Measurements from ENCODE around the gene DCTD.

DCTD gene

GRCh38 chr4:182893047-182893446, 24.1 kb downstream of the DCTD start:
- no peak for DNase-seq (ENCODE audit: low read depth in 2 of 2)

DNA sequence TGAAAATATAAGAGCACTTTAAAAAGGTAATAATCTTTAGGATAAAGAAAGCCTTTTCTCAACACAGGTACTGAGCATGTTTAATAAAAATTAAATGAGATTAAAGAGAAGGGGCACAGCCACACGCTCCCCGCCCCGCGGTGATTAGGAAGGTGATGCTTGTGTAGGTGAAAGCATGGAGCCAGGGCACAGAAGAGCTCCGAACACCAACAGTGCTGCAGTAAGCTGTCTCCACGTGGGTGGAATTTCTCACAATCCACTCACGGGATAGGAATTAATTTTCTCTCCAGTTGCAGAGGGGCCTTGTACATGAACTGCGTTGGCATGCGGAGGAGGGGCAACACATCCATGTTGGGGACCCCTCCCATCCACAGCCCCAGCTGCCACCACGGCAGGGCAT, 27.0 kb downstream of the DCTD start:
- no peak for DNase-seq (ENCODE audit: low read depth in 2 of 2)

DNA sequence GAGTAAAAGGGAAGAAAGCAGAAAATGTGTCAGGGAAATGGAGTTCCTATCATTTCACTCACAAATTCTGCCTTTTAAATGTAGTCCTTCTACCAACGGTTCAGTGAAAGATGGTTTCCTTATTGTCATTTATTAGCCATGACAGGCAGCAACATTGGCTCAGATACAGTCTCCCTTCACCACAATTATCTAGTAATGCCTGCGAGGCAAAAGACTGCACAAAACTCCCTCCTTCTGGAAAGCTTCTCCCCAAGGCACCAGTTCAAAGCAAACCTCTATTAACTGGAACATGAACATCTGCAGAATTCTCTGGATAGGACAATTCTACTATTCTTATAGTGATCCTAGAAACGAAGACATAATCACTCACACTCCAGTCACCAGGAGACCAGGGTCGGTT, 28.3 kb downstream of the DCTD start:
- no peak for DNase-seq (ENCODE audit: low read depth in 2 of 2)

- DNase-seq (ENCODE audit: low read depth in 2 of 2): no peak
Observed at GRCh38 chr4:182886768-182887167, 30.4 kb downstream of the DCTD start.

GRCh38 chr4:182886205-182886604, 31.0 kb downstream of the DCTD start:
- no peak for DNase-seq (ENCODE audit: low read depth in 2 of 2)

DNA sequence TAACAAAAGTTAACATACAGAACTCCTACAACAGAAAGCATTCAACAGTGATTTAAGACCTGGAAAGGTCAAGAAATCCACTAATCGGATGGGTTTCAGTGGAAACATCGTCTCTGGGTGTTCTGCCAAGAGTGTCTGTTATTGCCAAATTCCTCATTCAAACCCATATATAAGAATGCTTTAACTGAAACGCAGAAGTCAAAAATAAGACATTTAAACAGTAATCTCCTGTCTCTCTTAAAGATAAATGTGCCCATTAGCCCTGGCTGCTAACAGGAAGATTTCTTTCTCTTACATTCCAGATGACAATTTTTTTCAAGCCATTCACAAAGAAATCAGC, 31.5 kb downstream of the DCTD start:
- no peak for DNase-seq (ENCODE audit: low read depth in 2 of 2)

- DNase-seq (ENCODE audit: low read depth in 2 of 2): no peak
Observed at GRCh38 chr4:182885022-182885737, 32.0 kb downstream of the DCTD start.

DNA sequence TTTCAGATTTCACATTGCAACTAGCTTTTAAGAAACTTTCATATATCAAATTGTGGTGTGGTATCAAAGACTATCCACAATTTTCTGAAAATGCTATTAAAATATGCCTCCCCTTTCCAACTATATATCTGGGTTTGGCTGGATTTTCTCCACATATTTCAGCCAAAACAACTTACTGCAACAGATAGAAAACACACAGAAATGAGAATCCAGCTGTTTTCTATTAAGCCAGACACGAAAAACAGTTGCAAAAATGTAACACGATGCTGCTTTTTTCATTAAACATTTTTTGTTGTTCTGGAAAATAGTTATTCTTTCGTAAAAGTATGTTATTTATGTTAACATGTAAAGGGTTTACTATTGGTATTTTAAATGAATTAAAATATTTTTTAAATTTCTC, 33.1 kb downstream of the DCTD start:
- DNase-seq (ENCODE audit: low read depth in 2 of 2): no peak

- DNase-seq (ENCODE audit: low read depth in 2 of 2): no peak
Observed at GRCh38 chr4:182883351-182883750, 33.8 kb downstream of the DCTD start.

GRCh38 chr4:182881914-182882313, 35.3 kb downstream of the DCTD start:
- no peak for DNase-seq (ENCODE audit: low read depth in 2 of 2)

DNA sequence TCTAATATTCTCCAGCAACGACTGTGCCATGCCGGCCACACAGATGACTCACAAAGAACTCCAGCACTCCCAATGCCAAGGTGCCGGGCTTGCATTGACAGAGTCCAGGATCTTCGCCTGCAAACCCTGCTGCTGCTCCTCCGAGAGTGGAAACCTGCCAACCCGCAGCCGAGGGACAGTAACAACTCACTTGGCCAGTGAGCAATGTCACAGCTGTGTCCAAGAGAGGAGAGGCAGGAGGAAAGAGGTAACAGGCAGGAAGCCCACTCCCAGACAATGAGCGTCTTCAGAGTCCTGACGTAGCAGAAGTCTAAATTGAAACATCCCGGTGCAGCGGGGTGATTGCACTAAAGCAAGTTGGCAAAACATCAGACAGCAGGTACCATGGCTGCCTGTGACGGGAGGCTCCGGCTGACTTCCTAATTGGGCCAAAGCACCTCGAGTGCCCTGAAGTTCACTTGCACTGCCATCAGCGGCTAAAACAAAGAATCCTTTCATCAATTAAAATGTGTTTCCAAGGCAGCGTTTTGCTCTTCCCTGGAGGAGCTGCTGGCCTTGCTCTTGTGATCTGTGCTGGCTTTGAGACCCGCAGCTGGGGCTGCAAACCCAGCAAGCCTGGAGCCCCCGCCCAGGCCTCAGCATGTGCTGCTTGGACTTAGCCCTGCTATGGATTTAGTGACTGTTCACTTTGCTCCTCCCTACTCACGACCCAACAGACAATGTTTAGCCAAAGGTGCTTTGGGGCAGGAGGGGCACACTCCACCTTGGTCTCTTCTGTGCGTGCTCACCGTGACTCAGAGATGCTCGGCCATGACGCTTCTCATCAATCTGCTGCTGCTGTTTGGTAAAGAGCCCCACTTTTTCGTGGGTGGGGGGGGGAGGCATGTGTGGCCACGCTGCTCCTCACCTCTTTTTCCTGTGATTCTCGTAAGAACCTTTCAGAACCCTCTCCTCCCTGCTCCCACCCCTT, 36.5 kb downstream of the DCTD start:
- no peak for DNase-seq (ENCODE audit: low read depth in 2 of 2)

DNA sequence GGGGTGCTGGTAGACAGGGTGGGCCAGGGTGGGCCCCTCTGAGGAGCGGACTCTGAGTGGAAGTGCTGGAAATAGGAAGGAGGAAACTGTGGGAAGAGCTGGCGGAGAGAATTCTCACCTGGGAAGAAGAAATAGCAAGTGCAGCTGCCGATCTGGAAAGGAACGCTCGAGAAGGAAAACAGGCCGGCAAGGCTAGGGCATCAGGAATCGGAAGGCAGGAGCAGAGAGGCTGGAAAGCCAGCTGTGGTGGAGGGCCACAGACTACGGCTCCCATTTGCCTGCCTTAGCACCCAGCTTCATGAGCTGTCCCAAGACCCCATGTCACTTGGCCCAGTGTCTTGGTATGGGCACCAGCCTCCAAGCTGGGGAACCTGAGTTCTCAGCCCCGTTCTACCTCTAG, 37.3 kb downstream of the DCTD start:
- DNase-seq (ENCODE audit: low read depth in 2 of 2): no peak

DNA sequence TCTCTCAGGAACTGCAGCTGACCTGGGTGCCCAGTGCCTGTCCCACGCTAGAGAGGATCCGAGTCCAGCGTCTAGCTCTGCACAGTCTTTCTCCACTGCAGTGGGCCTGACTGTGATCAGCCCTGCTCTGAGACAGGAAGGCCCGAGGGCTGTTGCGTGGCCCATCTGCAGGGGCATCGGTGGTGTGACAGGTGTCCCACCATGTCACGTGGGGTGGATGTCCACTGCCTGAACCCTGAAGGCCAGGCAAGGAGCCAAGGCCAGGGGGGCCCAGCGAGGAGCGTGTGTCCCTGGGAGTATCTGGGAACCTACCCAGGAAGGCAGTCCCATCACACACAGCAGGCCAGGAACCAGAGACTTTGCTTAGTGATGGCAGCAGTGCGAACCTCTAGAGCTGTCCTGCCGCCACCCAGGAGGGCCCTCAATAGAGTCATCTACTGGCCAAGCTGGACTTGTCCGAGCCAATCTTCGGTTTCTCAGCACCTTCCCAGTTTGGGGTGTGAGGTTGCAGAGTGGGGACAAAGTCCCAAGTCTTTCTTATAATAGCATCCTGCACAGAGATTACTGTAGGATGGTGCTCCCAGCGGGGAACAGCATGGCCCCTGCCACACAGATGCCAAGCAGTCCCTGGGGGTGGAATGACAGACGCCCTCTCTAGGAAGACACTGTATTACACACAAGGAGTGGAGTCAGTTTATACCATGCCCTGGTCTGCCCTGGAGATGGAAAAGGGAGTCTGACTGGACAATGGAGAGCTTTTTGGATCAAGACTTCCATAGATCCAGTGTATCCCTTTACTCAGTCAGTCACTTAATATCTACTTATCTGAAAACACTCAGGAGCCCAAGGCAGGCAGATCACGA, 38.3 kb downstream of the DCTD start:
- DNase-seq (ENCODE audit: low read depth in 2 of 2): no peak

DNA sequence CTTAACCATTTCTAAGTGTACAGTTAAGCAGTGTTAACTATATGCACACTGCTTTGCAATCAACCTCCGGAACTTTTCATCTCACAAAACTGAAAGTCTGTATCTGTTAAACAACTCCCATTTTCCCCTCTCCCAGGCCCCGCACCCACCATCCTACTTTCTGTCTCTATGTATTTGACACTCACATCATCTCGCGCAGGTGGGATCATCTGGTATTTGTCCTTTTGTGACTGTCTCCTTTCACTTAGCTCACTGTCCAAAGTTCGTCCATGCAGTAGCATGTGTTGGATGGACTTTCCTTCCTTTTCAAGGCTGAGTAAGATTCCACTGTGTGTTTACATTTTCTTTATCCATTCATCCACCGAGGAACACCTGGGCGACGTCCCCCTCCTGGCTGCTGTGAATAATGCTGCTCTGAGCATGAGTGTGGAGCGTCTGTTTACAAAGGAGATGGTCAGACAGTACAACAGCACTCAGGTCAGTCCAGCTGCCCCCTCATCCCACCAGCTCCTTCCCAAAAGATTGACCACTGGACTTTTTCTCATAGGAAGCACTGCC, 39.8 kb downstream of the DCTD start:
- no peak for DNase-seq (ENCODE audit: low read depth in 2 of 2)

DNA sequence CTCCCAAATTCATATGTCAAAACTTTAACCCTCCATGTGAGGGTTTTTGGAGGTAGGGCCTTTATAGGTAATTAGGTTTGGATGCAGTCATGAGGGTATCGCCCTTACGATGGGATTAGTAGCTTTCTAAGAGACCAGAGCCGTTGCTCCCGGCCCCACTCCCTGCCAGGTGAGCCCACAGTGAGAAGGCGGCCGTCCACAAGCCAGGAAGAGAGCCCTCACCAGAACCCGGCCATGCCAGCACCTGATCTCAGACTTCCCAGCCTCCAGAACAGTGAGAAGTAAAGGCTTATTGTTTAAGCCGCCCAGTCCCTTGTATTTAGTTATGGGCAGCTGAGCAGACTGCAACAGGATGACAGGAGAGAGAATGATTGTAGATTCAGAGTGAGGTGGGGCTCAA, 40.8 kb downstream of the DCTD start:
- no peak for DNase-seq (ENCODE audit: low read depth in 2 of 2)

DNA sequence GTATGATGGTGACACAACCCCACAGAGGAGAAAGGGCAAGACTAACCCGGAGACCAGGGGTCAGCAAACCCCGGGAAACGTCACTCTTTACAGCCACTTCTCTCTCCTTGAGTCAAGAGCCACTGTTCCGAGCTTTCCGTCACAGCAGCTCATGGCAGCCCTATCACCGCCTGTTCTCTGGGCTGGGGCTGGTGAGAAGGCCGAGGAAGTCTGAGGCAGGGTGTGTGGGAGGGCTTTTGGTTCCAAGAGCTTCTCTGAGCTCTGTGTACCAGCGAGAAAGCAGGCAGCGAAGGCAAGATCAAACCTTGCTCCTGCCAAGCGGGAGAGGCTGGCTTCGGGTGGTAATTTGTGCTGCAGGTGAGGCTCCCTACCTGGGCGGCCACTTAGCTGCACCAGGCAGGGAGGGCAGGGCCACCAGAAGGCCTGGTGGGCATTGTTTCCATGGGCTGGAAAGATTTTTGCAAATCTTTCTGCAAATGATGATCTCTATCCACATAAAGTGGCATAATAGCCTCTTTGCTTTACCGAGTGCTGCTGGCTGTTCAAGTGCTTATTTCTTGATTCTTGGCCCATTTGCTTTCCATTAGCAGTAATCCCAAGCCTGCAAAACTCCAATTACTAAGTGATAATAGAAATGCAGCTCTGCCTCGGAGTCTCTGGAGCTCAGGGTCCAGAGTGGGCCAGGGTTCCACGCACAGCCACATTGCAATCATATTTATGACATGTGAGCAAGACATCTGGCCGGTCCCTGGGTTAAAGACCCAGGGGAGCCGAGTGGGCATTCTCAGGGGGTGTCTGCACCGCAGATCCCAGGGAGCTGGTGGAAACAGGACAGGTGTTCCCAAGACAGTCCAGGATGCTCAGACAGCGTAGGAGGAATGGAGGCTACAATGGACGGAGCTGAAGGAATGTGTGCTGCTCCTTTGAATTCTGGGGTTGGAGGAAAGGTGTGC, 41.5 kb downstream of the DCTD start:
- DNase-seq (ENCODE audit: low read depth in 2 of 2): no peak

DNA sequence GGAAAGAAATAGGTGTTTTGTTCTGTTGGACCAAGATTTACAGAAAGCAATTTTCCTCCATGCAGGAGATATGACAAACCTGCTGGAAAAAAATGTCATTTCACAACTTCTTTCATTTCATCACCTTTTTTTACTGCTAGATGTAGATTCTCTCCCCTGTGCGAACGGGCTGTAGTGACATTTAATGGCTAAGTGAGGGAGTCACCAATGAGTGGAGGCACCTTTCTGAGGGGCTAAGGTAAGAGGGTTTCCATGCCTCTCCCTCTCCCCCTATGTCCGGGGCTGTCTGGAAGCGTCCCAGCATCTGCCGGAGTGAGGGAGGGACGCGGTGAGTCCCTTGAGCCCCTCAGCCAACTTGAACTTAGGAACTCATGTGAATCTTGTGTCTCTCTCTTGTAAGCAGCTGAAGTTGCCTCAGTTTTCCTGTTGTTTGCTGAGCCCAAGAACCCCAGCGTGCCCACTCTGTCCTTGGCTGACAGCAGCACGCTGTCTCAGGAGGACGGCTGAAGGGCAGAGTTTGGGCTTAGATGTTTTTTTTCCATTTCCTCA, 42.3 kb downstream of the DCTD start:
- no peak for DNase-seq (ENCODE audit: low read depth in 2 of 2)

DNA sequence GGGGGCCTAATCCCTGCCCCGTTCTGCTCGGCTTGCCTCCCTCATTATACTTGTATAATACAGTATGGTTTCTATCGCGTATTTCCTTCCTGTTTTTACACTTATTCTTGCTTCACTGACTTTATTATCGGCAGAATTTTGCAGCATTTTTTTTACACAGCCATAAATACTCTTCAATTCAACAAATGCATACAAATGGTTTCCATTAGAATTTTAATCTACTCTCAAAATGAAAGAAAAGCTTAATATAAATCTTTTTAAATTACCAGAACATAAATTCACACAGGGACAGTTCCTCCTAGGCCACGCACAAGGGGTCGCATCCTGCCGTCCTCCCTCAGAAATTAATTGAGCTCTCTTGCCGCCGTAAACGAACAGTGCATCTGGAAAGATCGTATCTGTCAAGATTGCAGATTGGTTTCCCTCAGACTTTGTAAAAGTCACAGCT, 42.9 kb downstream of the DCTD start:
- no peak for DNase-seq (ENCODE audit: low read depth in 2 of 2)

DNA sequence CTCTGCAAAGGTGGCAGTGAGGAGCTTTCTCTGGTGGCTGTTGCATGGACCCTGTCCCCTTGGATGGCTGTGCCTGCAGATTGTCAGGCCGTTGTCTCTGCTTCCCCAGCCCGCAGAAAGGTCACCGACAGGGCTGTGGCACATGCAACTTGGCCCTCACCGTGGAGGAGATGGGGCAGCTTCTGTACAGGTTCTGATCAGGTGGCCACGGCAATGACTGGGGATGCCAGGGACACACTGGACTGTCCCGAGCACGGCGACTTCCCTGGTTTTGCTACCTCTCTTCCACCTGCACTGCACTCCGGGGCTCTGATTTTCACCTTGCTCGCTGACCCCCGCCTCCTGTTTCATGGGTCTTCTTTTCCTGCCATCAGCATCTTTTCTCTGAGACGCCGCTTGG, 43.5 kb downstream of the DCTD start:
- no peak for DNase-seq (ENCODE audit: low read depth in 2 of 2)

DNA sequence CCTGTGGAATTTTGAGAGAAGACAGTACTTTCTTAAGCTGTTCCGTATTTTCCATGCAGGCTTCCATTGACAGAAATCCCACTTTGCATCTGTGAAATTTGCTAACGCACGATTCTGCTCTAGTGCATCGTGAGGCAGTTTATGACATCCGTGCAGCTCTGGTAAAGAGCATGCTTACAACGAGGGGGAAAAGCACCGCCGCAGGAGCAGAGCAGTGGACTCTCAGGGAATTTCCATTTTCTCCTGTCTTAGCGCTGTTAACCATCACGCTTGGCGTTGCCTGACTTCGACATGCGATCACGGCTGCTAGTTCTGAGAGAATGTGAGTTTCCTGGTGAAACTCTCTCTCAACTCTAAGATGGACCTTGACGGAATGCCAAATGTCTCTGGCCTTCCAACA, 43.9 kb downstream of the DCTD start:
- no peak for DNase-seq (ENCODE audit: low read depth in 2 of 2)
